HCT116 (cell line): ENCODE data around the gene RBM12. TPM values are rescaled to one million over a fixed set of nuclear protein-coding genes. Genes with fewer than 3 reads are reported as not detected.

ENCODE experiments used
- ATAC-seq: fragments of 200-7000 bp; cut with Tn5 transposase; 2 replicates; pipeline ENCODE4 v1.9.1; 2020; ENCODE audit warnings: mild to moderate bottlenecking, moderate library complexity
- BruUV-seq: library from RNA; stranded (reverse); fragments of 400-500 nt; replicated peaks from 2 replicates; lab custom pipeline; 2021; lab: Mats Ljungman, UMichigan
- CTCF ChIA-PET: fragments of 300-600 bp; sonication (Branson Sonifier 250); formaldehyde crosslinking; loops from one replicate; lab custom pipeline; 2021; ENCODE audit warnings: antibody characterized with exemption; lab: Charles Lee
- POLR2A ChIA-PET: fragments of 300-600, 350-600 bp; sonication (Branson Sonifier 250); formaldehyde crosslinking; loops from one replicate; lab custom pipeline; 2021; ENCODE audit warnings: antibody characterized with exemption; lab: Charles Lee
- RAD21 ChIA-PET, 2 experiments: fragments of 300-600 bp; sonication (Branson Sonifier 250); formaldehyde crosslinking; loops; one replicate each; lab custom pipeline; 2023; ENCODE audit warnings: low total read pairs in 2 of 2; ENCODE audit not compliant: uncharacterized antibody in 2 of 2, unreplicated experiment in 2 of 2, low non-redundant PET in 1 of 2; lab: Charles Lee
- DNase-seq: peaks from one replicate; pipeline ENCODE4 v3.0.0-alpha.2; 2010; ENCODE audit warnings: low read depth, low spot score
- H2AFZ ChIP-seq: fragments of 200-600 bp; shearing (Covaris generic), sonication (generic); 2 replicates; pipeline ENCODE4 v1.6.1; 2017; ENCODE audit warnings: low read depth, mixed run types, mixed read lengths, antibody characterized with exemption, low read length; ENCODE audit not compliant: poor library complexity, severe bottlenecking
- H3K27ac ChIP-seq: 2 replicates; pipeline ENCODE4 v1.5.1; 2012; ENCODE audit warnings: low read depth, low read length
- H3K27me3 ChIP-seq: fragments of 200-600 bp; sonication (generic); 2 replicates; pipeline ENCODE4 v1.6.1; 2016; ENCODE audit warnings: mixed run types, low read length, mixed read lengths; ENCODE audit not compliant: insufficient read depth
- H3K36me3 ChIP-seq, 2 experiments: fragments of 200-500 bp in 1 of 2; fragments of 200-600 bp in 1 of 2; sonication (Bioruptor generic) in 1 of 2; sonication (generic) in 1 of 2; 2 replicates each; pipeline versions ENCODE4 v1.5.1 to v1.6.1; 2014 to 2016; ENCODE audit warnings: low read length in 2 of 2, inconsistent platforms in 1 of 2, mixed read lengths in 1 of 2, mixed run types in 1 of 2; ENCODE audit not compliant: insufficient read depth in 2 of 2, control insufficient read depth in 1 of 2
- H3K4me1 ChIP-seq, 2 experiments: fragments of 200-600 bp in 1 of 2; sonication (generic) in 1 of 2; 2 replicates each; pipeline versions ENCODE4 v1.5.1 to v1.6.1; 2012 to 2017; ENCODE audit warnings: low read length in 2 of 2, inconsistent platforms in 1 of 2, mild to moderate bottlenecking in 1 of 2, mixed read lengths in 1 of 2, mixed run types in 1 of 2, moderate library complexity in 1 of 2; ENCODE audit not compliant: insufficient read depth in 2 of 2, control insufficient read depth in 1 of 2
- H3K4me2 ChIP-seq: fragments of 200-600 bp; sonication (generic); 2 replicates; pipeline ENCODE4 v1.6.1; 2017; ENCODE audit warnings: mixed run types, low read length, mixed read lengths
- H3K4me3 ChIP-seq, 2 experiments: fragments of 200-600 bp in 1 of 2; sonication (generic) in 1 of 2; replicated peaks in 1 of 2; 2 replicates each; pipeline ENCODE4 v1.5.1; 2011 to 2016; ENCODE audit warnings: low read length in 2 of 2, control low read depth in 1 of 2, low read depth in 1 of 2, mild to moderate bottlenecking in 1 of 2, mixed read lengths in 1 of 2, mixed run types in 1 of 2
- H3K79me2 ChIP-seq: fragments of 200-600 bp; sonication (generic); 2 replicates; pipeline ENCODE4 v1.6.1; 2017; ENCODE audit warnings: mild to moderate bottlenecking, mixed run types, low read length, moderate library complexity, mixed read lengths; ENCODE audit not compliant: insufficient read depth
- H3K9ac ChIP-seq: fragments of 200-600 bp; sonication (generic); 2 replicates; pipeline ENCODE4 v1.6.1; 2016; ENCODE audit warnings: low read length, mixed read lengths
- H3K9me2 ChIP-seq: fragments of 200-600 bp; sonication (generic), shearing (Covaris generic); 2 replicates; pipeline ENCODE4 v1.6.1; 2017; ENCODE audit warnings: mixed run types, mild to moderate bottlenecking, moderate library complexity; ENCODE audit not compliant: insufficient read depth
- H3K9me3 ChIP-seq, 2 experiments: fragments of 200-500 bp in 1 of 2; fragments of 200-600 bp in 1 of 2; sonication (Bioruptor generic) in 1 of 2; sonication (generic) in 1 of 2; 2 replicates each; pipeline ENCODE4 v1.6.1; 2014 to 2017; ENCODE audit warnings: low read length in 2 of 2, mixed read lengths in 2 of 2, inconsistent platforms in 1 of 2, low read depth in 1 of 2, mild to moderate bottlenecking in 1 of 2, mixed run types in 1 of 2, moderate library complexity in 1 of 2; ENCODE audit not compliant: control insufficient read depth in 1 of 2, insufficient read depth in 1 of 2
- H4K20me1 ChIP-seq: fragments of 200-600 bp; sonication (generic), shearing (Covaris generic); 2 replicates; pipeline ENCODE4 v1.6.1; 2017; ENCODE audit warnings: mixed run types, mild to moderate bottlenecking, moderate library complexity; ENCODE audit not compliant: insufficient read depth
- CBX3 ChIP-seq: IDR thresholded peaks from 2 replicates; pipeline ENCODE4 v1.6.1; 2012; ENCODE audit warnings: low read depth
- CEBPB ChIP-seq: IDR thresholded peaks from 2 replicates; pipeline ENCODE4 v1.6.1; 2012; ENCODE audit warnings: low read depth
- ELF1 ChIP-seq: IDR thresholded peaks from 2 replicates; pipeline ENCODE4 v1.6.1; 2012; ENCODE audit warnings: low read depth, borderline replicate concordance
- EZH2 ChIP-seq: fragments of 200-600 bp; sonication (generic); IDR thresholded peaks from 2 replicates; pipeline ENCODE4 v1.6.1; 2017; ENCODE audit warnings: antibody characterized with exemption, mixed run types
- EZH2phosphoT487 ChIP-seq: fragments of 200-600 bp; IDR thresholded peaks from 2 replicates; pipeline ENCODE4 v1.6.1; 2018; ENCODE audit warnings: antibody characterized with exemption, borderline replicate concordance
- FOSL1 ChIP-seq: IDR thresholded peaks from 2 replicates; pipeline ENCODE4 v1.6.1; 2012; ENCODE audit warnings: low read depth
- JUND ChIP-seq: IDR thresholded peaks from 2 replicates; pipeline ENCODE4 v1.6.1; 2012
- MAX ChIP-seq: IDR thresholded peaks from 2 replicates; pipeline ENCODE4 v1.6.1; 2012
- POLR2A ChIP-seq: IDR thresholded peaks from 2 replicates; pipeline ENCODE4 v1.7.0; 2011; ENCODE audit warnings: borderline replicate concordance; ENCODE audit not compliant: insufficient read depth, insufficient read length; ENCODE audit errors: extremely low read depth
- POLR2AphosphoS5 ChIP-seq: IDR thresholded peaks from 2 replicates; pipeline ENCODE4 v1.6.1; 2011; ENCODE audit warnings: mild to moderate bottlenecking, low read depth, low read length, moderate library complexity
- RAD21 ChIP-seq: IDR thresholded peaks from 2 replicates; pipeline ENCODE4 v1.6.1; 2012; ENCODE audit warnings: low read depth, mild to moderate bottlenecking
- REST ChIP-seq: IDR thresholded peaks from 2 replicates; pipeline ENCODE4 v1.6.1; 2012; ENCODE audit warnings: low read depth
- SIN3A ChIP-seq: IDR thresholded peaks from 2 replicates; pipeline ENCODE4 v1.6.1; 2012; ENCODE audit warnings: low read depth
- SP1 ChIP-seq: IDR thresholded peaks from 2 replicates; pipeline ENCODE4 v1.6.1; 2012; ENCODE audit warnings: low read depth
- SRF ChIP-seq: IDR thresholded peaks from 2 replicates; pipeline ENCODE4 v1.6.1; 2012; ENCODE audit warnings: low read depth
- TCF7L2 ChIP-seq: IDR thresholded peaks from 2 replicates; pipeline ENCODE4 v1.7.0; 2011; ENCODE audit warnings: borderline replicate concordance, inconsistent platforms; ENCODE audit not compliant: insufficient read depth, insufficient read length; ENCODE audit errors: extremely low read depth
- YY1 ChIP-seq: IDR thresholded peaks from 2 replicates; pipeline ENCODE4 v1.6.1; 2011; ENCODE audit warnings: low read length, low read depth, moderate library complexity, mild to moderate bottlenecking; ENCODE audit not compliant: insufficient replicate concordance; ENCODE audit errors: extremely low read depth
- ZBTB33 ChIP-seq: IDR thresholded peaks from 2 replicates; pipeline ENCODE4 v1.6.1; 2011; ENCODE audit warnings: mild to moderate bottlenecking, low read length, moderate library complexity; ENCODE audit not compliant: insufficient replicate concordance; ENCODE audit errors: extremely low read depth
- ZFX ChIP-seq: fragments of 450-650 bp; IDR thresholded peaks from 2 replicates; pipeline ENCODE4 v1.6.1; 2017
- ZNF274 ChIP-seq: fragments of 200-500 bp; sonication (Bioruptor generic); IDR thresholded peaks from 2 replicates; pipeline ENCODE4 v1.6.1; 2014; ENCODE audit warnings: mild to moderate bottlenecking, low read depth, low read length, inconsistent platforms
- intact Hi-C: fragments of 100-400 bp; cut with micrococcal nuclease; formaldehyde crosslinking; loops from 2 replicates; pipeline ENCODE4 v1.10.0; 2022
- total RNA-seq: library from RNA; stranded (reverse); gene quantifications from one replicate; pipeline ENCODE4 v1.2.1, GENCODE V29; 2021; ENCODE audit not compliant: unreplicated experiment

The RBM12 gene
- total RNA-seq, 1 experiment from 2014 or later, result 110 TPM

- no peaks in the 10 kb centered on the region for H3K27me3 ChIP-seq
- CTCF ChIA-PET, result no interaction called here
- TF ChIP-seq SIN3A (no peak), ZFX (no peak), SP1 (no peak), ZNF274 (no peak), POLR2AphosphoS5 (no peak), EZH2 (no peak), RAD21 (no peak), EZH2phosphoT487 (no peak), ELF1 (no peak), MAX (no peak), FOSL1 (no peak), CEBPB (no peak), REST (no peak), POLR2A (no peak), SRF (no peak), YY1 (no peak), CBX3 (no peak), JUND (no peak), ZBTB33 (no peak), TCF7L2 (no peak)
- no peaks in the 10 kb centered on the region for H3K4me1 ChIP-seq
- DNase-seq, result no peak
- H3K27ac ChIP-seq, result no peak overlapping the region
- no peak overlapping the region for H3K4me2 ChIP-seq
- no peak for ATAC-seq
- no peak overlapping the region for H3K9ac ChIP-seq
- peaks cover 16% of the 10 kb centered on the region; the same call in 1 of the 2 replicates for H4K20me1 ChIP-seq
- H3K36me3 ChIP-seq, result no peaks in the 10 kb centered on the region
- intact Hi-C loops, result no loop called here
- POLR2A ChIA-PET, result no interaction called here
- H3K79me2 ChIP-seq, result peaks cover 97% of the 10 kb centered on the region
- no TSS peak for BruUV-seq
- no peak overlapping the region for H3K4me3 ChIP-seq
- H2AFZ ChIP-seq, result no peak overlapping the region
- RAD21 ChIA-PET, result interaction anchor here in 1 of 2 experiments (0.7 kb wide), 1 partner anchor 233 kb away, joined by 3 read pairs; no protein-coding TSS in a partner anchor
- no peaks in the 10 kb centered on the region for H3K9me3 ChIP-seq
- no peaks in the 10 kb centered on the region for H3K9me2 ChIP-seq
Measured at GRCh38 chr20:35641743-35642142, 23.0 kb downstream of the RBM12 start.
